IPS-18c (cell line): ENCODE results near the gene PPP2R2D.
A peak's percentile ranks its signal among the peaks of the same experiment; 100 is the strongest.

Experiments
- H3K4me3 ChIP-seq: 2 replicates; pipeline ENCODE4 v1.7.0; 2013; ENCODE audit warnings: low read depth, mild to moderate bottlenecking, low read length, moderate library complexity; ENCODE audit not compliant: insufficient read depth
- H3K9me3 ChIP-seq: one replicate; pipeline ENCODE4 v1.6.1; 2013; ENCODE audit warnings: mild to moderate bottlenecking, low read length, moderate library complexity; ENCODE audit not compliant: control insufficient read depth, insufficient read depth

The PPP2R2D gene

DNA sequence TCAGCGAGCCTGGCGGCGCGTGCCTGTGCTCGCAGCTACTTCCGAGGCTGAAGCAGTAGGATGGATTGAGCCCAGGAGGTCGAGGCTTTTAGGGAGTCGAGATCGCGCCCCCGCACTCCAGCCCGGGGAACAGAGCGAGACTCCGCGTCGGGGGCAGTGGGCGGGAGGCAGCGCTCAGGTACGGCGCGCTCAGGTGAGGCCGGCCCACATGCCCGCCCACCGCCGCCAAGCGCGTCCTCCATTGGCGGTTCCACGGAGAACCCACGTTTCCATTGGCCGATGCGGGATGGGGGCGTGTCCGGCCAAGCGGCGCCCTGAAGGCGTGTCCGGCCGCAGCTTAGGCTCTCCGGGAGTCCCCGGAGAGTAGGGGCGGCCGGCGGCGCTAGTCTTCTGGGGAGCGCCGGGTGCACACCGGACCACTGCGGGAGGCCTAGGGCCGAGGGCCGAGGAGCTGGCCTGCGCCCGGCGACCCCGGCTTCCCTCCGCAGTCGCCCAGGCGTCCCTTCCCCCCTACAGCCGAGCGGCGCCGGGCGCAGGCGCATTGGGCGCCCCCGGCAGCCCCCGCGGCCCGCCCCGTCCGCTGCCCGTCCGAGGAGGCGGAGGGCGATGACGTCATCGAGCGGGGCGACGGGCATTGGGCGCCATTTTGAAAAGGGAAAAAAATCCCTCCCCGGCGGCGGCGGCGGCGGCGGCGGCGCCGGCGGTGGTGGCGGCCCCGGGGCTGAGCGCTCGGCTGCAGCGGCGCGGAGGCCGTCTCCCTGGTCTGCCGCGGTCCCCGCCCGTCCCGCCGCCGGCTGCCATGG, at the start of gene PPP2R2D:
Gene PPP2R2D (plus strand): TSS at position 659 of the 803 bp plus-strand sequence. CDS start 141 bp downstream, at position 800.
- Histone ChIP-seq H3K9me3 (no peaks in the 10 kb centered on the region), H3K4me3 (peak within 1 kb of the TSS; percentile 89)

DNA sequence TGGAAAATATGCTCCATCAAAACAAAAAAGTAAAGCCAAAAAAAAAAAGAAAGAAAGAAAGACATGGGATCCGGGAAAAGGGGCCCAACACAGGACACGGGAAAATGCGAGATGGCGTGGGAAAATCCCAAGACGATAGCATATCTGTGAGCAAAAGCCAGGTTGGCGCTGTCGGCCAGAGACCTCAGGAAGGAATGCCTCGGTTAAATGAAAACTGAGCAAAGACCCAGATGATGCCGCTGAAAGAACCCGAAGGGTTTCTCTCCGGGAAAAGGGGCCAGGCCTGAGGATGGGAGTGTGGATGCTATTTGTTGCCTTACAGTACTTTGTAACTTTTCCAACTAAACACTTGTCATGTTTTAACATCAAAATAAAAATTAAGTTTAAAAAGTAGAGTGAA, 49.5 kb upstream of the PPP2R2D start:
- Histone ChIP-seq H3K9me3 (no peaks in the 10 kb centered on the region), H3K4me3 (no peak overlapping the region)

DNA sequence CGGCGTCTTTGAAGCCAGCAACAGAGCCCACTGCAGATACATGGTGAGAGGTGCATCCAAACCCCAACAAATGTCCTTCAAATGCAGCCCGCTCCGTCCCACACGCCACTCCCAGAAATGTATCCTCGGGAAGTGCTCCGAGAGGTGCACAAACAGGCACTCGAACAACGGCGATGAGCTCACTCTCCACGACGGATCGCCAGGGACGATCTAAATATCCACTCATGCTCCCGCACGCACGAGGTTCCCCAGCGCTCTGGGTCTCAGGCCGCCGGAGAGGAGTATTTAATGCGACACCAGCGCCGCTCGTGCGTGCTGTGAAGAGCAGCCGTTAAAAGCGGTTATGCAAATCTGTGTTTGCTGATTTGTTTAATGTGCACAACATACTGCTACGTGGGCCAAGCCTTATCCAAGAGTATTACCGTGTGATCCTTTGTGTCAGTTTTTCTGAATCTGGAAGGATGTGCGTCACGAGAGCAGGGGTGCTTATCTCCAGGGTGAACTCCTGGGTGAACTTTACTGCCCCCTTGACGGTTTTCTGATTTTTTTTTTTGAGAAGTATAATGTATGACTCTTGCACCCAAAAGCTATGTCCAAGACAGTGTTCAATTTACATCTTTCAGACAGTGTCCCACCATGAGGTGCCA, 48.5 kb upstream of the PPP2R2D start:
- Histone ChIP-seq H3K9me3 (no peaks in the 10 kb centered on the region), H3K4me3 (no peak overlapping the region)

DNA sequence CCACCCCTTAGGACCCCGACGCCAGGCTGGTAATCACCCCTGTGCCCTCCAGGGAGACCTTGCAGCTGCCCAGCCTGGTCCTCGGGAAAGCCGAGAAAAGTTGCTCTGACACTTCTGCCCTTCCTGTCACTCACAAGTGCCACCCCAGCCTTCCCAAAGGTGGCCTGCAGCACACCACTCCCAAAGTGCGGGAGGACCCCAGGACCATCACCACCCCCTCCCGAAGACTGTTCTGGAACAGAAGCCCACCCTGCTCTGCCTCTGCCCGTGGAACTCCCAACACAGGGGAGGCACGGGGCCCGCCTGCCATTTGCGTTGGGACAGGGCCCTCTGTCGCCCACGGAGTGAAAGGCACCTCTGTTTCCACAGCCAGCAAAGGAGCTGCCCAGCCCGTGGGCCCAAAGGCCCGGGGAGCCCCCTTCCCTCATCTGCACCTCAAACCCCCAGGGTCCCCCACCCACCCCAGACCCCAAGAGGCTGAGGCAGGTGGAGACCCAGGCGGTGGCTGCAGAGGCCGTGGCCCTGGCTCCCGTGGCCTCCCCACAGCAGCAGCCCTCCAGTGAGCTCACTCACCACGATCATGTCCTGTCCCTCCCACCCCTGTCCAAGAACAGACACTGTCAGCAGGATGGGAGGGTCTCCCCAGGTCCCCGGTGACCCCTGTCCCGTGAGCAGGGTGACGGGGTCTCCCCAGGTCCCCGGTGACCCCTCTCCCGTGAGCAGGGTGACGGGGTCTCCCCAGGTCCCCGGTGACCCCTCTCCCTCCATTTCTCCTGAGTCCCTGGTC, 47.8 kb upstream of the PPP2R2D start:
- no peaks in the 10 kb centered on the region for H3K9me3 ChIP-seq
- no peak overlapping the region for H3K4me3 ChIP-seq

DNA sequence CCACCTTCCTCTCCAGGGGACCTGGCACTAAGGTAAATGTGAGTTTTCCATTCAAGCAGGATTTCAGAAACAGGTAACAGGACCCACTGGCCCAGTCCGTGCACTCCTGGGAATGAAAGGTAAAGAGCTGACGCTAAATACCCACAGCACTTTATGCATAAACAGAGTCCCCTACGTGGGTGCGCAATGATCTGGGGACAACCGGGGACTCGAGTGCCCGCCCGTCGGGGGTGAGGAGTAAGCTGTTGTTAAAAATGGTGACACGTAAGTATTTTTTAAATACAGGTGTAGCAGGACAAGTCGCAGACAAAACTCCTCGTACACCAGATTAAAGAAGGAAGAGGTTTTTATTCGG, 47.2 kb upstream of the PPP2R2D start:
- H3K9me3 ChIP-seq: no peaks in the 10 kb centered on the region
- H3K4me3 ChIP-seq: no peak overlapping the region

DNA sequence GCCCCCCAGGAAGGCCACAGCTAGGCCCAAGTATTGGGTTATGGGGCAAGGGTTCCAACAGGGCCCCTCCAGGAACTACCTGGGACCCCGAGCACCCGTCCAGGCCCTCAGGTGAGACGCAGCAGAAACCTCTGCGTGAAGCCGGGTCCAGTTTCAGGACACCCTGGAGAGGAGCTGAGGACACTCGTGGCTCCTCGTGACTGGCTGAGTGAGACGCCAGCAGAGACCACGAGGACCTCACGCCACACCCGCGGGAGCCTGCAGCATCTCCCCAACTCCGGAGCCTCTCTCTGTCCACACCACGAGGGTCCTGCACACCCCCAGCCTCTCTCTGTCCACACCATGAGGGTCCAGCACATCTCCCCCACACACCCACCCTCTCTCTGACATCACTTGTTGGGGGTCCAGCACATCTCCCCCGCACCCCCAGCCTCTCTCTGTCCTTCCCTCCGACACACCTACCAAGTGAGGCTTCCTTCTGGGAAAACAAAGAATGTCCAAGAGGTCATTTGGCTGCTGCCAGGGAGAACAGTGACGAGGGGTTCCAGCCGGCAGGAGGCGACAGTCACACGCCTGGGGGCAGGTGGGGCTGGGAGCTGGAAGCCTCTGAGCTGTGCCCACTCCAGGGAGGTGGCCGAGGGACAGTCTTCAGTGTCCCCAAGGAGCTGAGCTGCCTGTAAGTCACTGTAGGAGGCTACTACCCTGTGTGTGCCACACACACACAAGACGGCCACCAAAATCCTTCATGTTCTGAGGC, 46.1 kb upstream of the PPP2R2D start:
- Histone ChIP-seq H3K9me3 (no peaks in the 10 kb centered on the region), H3K4me3 (no peak overlapping the region)

DNA sequence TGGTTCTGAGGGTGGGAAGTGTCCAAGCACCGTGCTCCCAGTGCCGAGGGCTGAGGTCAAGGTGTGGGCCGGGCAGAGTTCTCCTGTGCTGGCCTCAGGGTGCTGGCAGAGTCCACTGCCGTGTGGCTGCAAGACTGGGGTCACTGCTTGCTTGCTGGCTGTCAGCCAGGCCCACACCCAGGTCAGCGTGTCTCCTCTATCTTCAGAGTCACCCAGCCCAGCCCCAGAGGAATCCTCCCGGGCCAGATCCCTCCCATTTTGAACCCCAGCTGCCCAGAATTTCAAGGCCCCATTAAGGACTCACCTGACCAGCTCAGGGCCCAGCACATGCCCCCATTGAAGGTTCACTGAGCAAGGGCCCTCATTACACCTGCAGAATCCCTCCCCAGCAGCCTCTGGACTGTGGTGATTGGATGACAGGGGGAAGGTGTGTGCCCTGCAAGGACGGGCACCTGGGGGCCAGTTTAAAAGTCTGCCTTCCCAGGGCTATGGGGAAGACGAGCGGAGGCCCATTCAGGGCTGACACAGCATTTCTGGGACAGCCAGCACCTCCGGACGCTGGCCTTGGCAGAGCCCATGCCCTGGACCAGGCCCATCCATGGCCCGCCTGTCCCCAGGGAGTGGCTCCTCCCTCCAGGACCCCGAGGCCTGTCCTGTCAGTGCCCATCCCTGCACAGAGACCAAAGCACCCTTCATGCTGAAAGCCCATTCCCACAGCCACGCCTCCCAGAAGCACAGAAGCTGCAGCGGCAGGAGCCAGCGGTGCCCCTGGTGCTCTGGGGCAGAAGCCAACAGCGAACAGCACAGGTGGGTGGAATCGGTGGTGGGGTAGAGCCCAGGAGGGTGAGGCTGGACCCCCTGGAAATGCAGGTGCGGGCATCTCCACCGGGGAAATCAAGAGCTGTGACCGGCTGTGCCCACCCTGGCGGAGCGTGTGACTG, 45.1 kb upstream of the PPP2R2D start:
- H3K4me3 ChIP-seq: no peak overlapping the region
- no peaks in the 10 kb centered on the region for H3K9me3 ChIP-seq

DNA sequence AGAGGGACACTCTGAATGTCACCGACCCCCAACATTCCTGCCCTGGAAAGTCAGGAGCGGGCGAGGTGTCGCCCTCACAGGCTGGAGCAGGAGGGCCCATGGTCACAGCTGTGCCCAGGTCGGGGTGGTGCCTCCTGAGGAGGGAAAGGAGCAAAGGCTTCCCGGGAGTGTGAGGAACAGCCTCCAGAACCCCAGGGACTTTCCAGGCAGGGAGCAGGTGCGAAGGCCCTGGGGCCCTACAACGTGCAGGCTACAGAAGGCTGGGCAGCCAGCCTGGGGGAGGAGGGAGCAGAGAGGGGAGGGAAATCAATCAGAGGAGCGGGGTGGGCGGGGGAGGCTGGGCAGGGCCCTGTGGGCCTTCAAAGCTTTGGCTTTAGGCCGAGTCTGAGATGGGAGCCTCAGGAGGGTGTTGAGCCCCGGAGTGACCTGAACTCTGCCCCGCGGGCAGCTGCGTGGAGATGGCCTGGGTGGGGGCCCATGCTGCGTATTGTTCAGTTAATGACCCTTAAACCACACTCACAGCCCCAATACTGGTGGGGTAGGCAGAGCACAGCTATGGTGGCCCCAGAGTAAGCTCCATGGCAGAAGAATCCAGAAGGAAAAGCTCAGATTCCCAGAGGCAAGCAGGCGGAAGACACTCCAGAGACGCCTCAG, 44.2 kb upstream of the PPP2R2D start:
- H3K9me3 ChIP-seq: no peaks in the 10 kb centered on the region
- H3K4me3 ChIP-seq: no peak overlapping the region

DNA sequence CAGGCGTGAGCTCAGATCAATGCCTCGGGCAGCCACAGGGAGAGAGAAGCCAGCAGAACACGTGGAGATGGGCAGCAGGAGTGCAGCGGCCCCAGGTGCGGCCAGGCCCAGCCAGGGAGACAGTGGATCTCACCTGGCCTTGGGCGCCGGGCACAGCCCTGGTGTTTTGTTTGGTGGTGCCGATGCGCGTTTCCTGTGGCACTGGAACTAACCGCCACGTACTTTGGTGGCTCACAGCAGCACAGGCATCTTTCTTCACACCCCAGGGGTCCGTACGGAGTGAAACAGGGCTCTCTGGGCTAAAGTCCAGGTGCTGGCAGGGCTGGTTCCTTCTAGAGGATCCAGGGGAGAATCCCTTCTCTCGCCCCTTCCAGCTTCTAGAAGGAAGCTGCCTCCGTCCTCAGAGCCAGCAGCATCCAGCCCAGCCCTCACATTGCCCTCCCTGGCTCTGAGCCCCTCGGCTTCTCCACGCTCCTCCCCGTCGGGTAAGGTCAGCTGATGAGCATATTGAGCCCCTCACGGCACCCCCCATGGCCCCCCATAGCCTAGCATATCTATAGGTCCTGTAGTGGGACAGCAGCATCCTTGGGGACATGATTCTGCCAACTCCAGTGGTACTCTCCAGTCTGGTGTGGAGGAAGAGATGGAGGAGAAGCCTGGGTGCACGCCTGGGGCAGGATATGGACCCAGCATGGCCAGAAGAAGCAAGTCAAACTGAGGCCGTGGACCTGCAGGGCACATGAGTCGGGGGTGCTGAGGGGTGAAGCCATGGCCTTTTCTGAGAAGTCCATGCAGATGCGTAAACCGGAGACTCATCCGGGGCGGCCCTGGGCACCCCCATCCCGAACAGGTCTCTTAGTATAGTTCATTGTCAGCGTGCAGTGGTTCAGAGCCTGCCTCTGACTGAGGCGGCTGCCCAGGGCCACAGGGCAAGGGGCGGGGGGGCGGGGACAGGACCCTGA, 43.4 kb upstream of the PPP2R2D start:
- Histone ChIP-seq H3K4me3 (no peak overlapping the region), H3K9me3 (no peaks in the 10 kb centered on the region)

DNA sequence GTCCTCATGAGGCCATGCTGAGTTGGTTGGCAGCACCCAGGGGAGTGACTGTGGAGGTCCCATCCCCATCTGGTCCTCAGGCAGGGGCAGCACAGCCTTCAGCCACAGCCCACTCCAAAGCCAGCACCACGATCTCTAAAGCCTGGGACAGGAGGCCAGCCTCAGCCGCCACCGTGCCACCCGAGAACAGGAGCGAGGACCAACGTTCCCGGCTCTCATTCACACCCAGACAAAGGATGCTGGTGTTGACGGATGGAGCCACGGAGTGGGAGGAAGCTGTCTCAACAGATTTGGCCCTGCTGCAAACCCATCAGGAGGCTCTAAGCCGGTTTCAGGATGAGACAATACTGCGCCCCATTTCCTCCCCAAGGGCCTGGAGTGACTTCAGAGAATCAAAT, 42.7 kb upstream of the PPP2R2D start:
- no peak overlapping the region for H3K4me3 ChIP-seq
- no peaks in the 10 kb centered on the region for H3K9me3 ChIP-seq

DNA sequence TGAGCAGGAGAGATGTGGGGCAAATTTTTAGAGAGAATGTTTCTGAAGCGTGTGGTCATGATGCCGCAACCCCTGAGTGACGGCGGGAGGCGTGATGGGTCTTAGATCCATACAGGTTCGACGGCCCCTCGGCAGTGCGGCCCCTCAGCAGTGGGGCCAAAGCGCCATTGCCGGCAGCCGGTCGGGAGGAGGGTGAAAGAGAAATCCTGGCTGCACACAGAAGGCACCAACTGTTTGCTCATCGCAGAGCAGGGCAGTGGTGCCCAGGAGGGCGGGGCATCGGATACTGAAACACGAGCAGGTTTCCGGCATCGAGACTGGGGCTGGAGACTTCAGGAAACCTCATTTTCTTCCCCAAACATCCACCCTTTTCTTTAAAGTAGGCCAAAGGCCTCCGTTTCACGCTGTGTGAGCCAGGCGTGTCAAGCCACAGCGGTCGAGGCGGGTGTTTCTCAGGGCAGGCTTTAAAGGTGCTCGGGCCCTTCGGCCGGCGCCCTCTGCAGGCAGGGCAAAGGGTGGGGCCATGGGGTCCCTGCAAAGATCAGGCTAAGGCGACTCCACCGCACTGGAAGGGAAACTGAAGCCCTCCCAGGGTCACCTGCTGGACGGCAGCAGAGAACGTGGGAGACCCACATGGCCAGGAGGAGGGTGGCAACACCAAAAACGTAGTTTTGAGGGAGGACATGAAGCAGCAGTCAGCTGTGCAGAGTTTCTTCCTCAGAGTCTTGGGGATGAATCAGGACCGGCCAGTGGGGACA, 42.0 kb upstream of the PPP2R2D start:
- Histone ChIP-seq H3K4me3 (no peak overlapping the region), H3K9me3 (no peaks in the 10 kb centered on the region)

DNA sequence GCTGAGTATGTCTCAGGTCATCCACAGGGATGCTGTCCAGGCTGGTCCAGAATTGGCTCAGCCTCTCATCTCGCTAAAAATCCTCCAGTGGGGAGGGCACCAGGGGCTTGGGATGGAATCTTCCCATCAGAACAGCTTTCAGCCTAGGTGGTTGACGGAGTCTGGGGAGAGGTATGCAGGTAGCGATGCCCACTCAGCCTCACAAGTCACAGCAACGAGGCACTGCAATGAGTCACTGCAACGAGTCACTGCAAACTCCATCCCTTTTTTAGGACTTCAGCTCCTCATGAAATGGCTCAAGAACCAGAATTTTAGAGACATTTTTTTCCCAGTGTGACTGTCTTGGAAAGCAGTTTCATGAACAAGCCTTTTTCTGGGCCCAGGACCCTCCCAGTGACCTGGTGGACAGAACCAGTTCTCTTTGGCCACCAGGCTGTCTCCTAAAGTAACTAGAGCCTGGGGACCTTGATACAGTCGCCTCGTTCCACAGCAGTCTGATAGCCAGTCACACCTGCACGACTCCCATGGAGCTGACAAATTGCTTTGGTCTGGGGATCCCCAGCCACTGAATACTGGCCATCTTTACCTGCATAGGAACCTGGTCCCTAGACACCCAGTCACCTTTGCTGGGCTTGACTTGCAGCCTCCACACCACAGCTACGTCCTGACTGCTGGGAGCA, 41.3 kb upstream of the PPP2R2D start:
- Histone ChIP-seq H3K9me3 (no peaks in the 10 kb centered on the region), H3K4me3 (no peak overlapping the region)

DNA sequence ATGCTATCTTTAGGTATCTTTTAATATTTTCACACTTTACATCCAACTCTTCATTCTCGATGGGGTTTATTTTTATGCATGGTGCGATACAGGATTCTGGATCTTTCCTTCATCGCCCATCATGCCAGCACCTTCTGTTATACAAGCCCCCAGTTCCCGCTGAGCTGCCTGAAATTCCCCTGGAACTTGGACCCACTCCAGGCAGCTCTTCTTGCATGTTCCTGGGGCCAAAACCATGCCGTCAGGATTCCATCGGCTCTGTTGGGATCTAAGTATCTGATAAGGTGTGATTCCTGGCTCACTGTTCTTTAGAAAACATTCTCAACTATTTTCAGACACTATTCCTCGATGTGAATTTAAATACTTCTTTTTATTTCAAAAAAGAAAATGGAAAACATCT, 40.5 kb upstream of the PPP2R2D start:
- no peak overlapping the region for H3K4me3 ChIP-seq
- no peaks in the 10 kb centered on the region for H3K9me3 ChIP-seq

DNA sequence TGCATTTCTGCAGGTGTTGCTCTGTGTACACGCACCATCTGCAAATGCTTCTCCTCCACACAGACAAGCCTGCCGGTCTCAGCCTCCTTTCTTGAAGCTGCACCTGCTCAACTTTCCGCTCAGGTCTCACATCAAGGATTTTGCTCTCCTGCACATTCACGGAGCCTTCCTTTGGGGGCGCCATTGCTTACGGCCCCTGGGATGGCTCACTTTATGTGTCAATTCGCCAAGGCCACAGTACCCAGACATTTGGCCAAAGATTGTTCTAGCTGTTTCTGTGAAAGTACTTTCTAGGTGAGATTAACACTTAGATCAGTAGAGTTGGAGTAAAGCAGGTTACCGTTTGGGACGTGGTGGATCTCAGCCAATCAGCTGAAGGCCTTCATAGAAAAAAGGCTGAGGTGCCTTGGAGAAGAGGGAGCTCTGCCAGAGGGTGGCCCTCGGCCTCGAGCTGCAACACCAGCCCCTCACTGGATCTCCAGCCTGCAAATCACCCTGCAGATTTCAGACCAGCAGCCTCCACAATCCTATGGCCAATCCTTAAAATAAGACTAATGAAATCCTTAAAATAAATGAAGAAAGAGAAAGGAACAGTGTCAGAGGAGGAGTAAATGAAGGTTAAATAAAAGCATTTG, 39.9 kb upstream of the PPP2R2D start:
- Histone ChIP-seq H3K9me3 (no peaks in the 10 kb centered on the region), H3K4me3 (no peak overlapping the region)
